GM12891 (cell line): Measurements from ENCODE around the gene OPALIN.

Experiments used
- POLR2A ChIP-seq: IDR thresholded peaks from 2 replicates; pipeline ENCODE4 v1.6.1; 2011; ENCODE audit warnings: low read depth, low read length, control low read depth
- POLR2AphosphoS5 ChIP-seq: IDR thresholded peaks from 2 replicates; pipeline ENCODE4 v1.6.1; 2011; ENCODE audit warnings: low read depth, low read length, control low read depth

- TF ChIP-seq POLR2AphosphoS5, result no peak
- no peak for TF ChIP-seq POLR2A
Observed at GRCh38 chr10:96401036-96401435, 42.2 kb upstream of the OPALIN start.
